HG03103 (cell line): ENCODE data around the gene LSM10.

Experiments used
- ATAC-seq: cut with Tn5 transposase; IDR thresholded peaks from one replicate; pipeline ENCODE4 v1.9.1; 2021; ENCODE audit warnings: low read depth; ENCODE audit not compliant: unreplicated experiment

The LSM10 gene

DNA sequence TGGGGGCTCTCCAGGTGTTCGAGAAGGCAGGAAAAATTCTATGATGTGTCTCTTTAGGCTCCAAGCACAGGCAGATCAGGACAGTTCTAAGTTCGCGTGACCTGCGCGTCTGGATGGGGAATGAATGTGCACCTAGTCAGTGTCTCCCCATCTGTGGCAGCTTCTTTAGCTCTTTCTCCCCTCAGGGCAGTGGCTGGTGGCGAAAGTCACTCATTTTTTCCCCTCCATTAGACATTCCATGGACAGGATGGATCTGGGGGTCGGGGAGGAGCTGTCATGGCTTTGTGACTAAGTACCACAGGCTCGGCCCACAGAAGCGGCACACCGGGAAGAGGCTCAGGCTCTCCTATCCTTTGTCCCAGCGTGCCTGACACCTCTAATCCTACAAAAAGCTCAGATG, 43.2 kb downstream of the LSM10 start:
- no peak for ATAC-seq

DNA sequence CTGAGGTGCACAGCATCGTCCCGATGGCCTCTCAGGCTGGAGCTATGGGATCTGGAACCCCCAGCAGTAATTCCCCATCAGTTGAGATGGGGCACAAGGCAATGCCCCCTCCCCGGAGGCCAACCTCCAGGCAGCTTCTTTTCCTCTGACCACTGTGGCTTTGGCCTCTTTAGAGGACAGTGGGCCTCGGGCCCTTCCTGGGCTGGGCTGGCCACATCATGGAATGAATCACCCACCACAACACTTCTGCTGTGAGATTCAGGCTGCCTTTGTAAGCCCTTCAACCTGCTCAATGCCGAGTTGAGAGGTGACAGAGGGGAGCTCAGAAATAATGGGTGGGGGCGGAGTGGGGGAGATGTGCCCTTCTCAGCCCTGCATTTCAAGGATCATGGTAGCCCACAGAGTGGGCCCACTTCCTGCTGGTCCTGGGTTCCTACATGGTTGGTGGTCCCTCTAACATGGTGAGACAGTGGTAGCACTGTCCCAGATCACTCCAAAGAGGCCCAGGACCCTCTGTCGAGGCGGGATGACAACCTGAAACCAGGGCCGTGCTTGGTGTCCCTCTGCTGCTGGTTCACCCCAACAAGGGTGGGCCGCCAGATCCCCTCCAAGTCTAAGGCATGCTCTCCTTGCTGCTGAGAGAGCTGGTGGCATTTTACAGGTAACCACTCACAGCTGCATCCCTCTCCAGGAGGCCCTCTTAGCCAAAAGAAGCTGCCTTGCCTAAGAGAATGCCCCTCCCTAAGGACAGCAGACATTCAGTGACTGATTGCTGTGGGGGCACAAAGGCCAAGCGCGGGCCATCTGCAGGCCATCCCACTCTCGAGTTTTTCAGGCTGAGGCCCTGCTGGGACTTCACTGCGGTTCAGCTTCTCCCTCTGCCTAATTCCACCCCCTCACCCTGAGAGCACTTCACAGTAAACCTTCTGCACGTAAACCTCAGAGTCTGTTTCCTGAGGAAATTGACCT, 44.5 kb downstream of the LSM10 start:
- no peak for ATAC-seq

- ATAC-seq: no peak
Observed at GRCh38 chr1:36352125-36352909, 45.4 kb downstream of the LSM10 start.

- no peak for ATAC-seq
Observed at GRCh38 chr1:36351227-36351977, 46.3 kb downstream of the LSM10 start.

GRCh38 chr1:36350659-36351226, 47.0 kb downstream of the LSM10 start:
- no peak for ATAC-seq

- ATAC-seq: no peak
Observed at GRCh38 chr1:36349839-36350238, 47.9 kb downstream of the LSM10 start.

DNA sequence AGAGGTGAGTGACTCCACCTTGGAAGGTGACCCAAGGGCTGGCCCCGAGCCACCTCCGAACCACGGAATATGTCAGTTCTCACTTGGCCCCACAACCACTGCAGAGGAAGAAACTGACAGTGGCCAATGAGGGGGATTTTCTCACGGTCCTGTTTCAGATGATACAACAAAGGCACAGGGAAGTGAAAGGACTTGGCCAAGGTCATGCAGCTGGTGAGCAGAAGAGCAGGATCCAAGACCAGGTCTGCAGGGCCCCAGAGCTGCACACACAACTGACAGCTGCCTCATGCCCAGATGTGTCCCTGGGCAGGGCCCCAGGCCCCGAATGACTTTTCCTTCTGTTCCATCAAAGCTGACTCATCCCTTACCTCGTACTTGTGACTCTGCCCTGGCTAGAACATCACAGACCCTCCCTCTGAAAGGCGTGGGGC, 48.5 kb downstream of the LSM10 start:
- ATAC-seq: peak; percentile 71

DNA sequence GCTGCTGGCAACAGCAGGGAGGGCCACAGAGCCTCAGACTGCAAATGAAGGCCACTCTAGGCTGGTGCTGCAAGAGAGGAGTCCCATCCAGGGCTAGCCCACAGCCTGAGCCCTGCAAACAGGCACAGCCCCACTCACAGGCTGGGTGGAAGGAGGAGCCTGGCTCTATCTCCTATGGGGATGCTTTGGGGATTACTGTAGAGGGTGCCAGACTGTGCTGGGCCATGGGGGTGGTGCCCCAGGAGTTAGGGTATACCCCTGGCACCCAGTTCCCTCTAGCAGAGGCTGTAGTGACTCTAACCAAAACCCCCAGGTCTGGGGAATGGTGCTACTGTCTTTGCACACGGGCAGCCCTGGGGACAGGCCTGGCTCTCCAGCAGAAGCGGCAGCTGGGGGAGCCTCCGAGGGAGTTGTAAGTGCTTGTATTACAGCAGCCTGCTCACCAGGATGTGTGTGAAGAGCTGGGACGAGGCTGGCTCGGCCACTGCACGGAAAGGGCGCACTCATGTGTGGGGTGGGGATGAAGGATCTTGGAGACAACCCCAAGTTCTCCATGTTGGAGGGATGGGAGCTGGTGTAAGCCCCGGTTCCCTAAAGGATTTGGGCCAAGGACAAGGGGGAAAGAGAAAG, 50.9 kb downstream of the LSM10 start:
- no peak for ATAC-seq

- no peak for ATAC-seq
Observed at GRCh38 chr1:36345353-36345752, 52.4 kb downstream of the LSM10 start.

DNA sequence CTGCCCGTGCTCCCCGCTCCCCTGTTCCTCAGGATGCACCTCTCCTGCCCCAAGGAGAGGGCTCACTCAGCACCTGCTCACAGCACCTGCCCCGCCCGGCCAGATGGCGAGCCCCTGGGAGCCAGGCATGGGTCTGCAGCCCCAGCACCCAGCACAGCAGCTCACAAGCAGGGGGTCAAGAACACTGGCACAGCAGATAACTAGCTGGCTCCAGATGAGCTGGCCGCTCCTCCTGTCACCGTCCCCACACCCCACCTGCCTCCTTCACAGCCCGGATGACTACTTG, 53.4 kb downstream of the LSM10 start:
- ATAC-seq: no peak

DNA sequence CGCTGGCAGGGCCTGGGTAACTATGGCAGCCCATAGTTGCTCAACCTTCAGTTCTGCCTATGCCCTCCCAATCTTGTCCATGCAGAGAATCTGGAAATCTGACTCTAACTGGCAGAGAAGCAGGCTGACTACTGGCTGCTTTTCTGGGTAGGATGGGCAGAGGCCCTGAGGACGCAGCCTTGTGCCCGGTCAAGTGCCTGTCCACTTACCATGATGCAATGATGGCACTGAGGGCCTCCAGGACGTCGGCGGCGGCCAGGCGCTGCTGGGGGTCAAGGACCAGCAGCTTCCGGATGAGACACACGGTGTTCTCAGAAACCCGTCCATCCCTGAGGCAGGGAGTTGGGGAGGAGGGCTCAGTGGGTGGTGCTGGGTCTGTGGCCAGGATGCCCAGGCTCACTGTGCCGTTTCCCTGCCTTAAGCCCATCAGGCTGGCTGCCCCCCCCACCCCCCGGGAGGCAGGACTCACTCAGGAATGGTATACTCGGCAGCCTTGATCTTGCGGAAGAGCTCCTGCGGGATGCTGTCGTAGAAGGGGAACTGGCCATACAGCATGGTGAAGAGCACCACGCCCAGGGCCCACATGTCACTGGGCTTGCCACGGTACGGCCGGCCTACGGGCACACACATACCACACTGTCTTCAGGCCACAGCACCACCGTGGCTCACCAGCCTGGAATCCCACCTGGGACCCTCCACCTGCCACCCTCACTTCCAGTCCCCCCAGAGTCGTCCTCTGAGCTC, 53.9 kb downstream of the LSM10 start:
- no peak for ATAC-seq
